ENCODE data around the gene MSRB1. TPM values are rescaled to one million over a fixed set of nuclear protein-coding genes. Genes with fewer than 3 reads are reported as not detected.
A peak's percentile ranks its signal among the peaks of the same experiment; 100 is the strongest.

Gene MSRB1
- total RNA-seq, 2 donors from 2014 or later, result 21.2 to 37.6 TPM

DNA sequence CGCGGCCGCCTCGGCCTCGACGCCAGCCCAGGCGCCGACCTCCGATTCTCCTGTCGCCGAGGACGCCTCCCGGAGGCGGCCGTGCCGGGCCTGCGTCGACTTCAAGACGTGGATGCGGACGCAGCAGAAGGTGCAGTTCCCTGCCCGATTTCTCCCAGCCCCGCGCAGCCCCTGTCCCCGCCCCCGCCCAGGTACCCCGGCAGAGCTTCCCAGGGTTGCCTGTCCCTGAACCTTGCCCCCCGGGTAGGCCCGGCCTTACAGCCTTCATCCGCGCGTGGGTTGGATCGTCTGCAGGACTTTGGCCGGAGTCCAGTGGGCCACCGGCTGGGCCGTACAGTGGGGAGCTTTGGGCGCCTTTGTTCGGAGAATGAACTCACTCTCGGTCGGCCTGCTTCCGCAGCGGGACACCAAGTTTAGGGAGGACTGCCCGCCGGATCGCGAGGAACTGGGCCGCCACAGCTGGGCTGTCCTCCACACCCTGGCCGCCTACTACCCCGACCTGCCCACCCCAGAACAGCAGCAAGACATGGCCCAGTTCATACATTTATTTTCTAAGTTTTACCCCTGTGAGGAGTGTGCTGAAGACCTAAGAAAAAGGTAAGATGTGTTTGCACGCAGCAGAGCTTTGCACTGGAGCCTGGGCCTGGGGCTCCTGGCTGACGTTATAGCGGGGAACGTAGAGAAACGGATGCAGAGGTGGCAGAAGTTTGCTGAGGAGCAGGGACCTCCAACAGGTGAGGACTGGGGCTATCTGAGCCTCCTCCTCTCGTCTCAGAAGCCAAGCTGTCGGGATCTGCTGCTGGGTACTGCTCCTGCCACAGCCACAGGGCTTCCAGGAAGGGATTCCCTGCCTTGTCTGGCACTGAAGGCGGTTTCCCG, 41.6 kb upstream of the MSRB1 start:
- Histone ChIP-seq H3K4me1 (ENCODE audit: control insufficient read depth in 1 of 2, low read depth in 2 of 2) (peaks cover 7 to 21% of the 10 kb centered on the region in 2 donors), H3K9me3 (no peaks in the 10 kb centered on the region), H3K4me3 (peak overlapping the region; percentile 92), H3K27me3 (replicated peaks; ENCODE audit: insufficient read depth) (peaks cover 4% of the 10 kb centered on the region), H3K27ac (peak overlapping the region; percentile 38 to 53), H3K36me3 (peaks cover 8% of the 10 kb centered on the region)
- TF ChIP-seq, protein P1, sequence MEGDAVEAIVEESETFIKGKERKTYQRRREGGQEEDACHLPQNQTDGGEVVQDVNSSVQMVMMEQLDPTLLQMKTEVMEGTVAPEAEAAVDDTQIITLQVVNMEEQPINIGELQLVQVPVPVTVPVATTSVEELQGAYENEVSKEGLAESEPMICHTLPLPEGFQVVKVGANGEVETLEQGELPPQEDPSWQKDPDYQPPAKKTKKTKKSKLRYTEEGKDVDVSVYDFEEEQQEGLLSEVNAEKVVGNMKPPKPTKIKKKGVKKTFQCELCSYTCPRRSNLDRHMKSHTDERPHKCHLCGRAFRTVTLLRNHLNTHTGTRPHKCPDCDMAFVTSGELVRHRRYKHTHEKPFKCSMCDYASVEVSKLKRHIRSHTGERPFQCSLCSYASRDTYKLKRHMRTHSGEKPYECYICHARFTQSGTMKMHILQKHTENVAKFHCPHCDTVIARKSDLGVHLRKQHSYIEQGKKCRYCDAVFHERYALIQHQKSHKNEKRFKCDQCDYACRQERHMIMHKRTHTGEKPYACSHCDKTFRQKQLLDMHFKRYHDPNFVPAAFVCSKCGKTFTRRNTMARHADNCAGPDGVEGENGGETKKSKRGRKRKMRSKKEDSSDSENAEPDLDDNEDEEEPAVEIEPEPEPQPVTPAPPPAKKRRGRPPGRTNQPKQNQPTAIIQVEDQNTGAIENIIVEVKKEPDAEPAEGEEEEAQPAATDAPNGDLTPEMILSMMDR (IDR thresholded peaks at IDR 0.05), result no peak
- no peak for DNase-seq (ENCODE audit: low spot score)
- ATAC-seq (ENCODE audit: insufficient number of reproducible peaks, low FRiP score, low read depth), result no peak

DNA sequence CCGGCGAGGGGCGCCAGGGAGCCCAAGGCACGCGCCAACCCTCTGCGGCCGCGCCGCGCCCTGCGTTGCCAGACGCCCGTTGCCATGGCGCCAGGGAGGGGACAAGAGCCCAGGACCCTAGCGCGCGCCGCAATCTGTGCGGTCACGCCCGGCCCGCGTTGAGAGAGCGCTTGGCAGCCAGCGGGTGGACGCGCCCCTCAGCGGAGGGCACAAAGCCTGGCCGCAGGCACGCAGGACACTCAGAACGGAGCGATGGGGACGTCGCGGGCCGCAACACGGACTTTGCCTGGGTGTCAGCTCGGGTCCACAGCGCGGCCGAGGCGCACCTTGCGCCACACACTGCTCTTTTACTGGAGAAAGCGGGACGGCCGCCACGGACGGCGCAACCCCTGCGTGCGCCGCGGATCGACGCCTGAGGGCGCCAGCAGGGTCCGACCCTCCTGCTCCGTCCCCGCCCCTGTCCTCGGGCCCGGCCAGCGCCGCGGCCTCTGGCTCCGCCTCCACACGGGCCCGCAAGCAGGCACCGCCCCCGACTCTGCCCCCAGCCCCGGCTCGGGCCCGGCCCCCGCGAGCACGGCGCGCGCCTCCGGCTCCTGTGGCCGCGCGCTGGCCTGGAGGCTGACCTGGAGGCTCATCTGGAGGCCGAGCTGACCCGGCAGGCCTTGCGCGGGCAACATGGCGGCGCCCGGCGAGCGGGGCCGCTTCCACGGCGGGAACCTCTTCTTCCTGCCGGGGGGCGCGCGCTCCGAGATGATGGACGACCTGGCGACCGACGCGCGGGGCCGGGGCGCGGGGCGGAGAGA, 40.7 kb upstream of the MSRB1 start, which contains the start of gene GFER:
Gene GFER, plus strand, starts transcription at position 650 of the 803 bp plus-strand sequence. Its CDS starts 26 bp downstream, at position 676.
- Histone ChIP-seq H3K27ac (peak within 1 kb of the TSS; percentile 38 to 53), H3K9me3 (no peaks in the 10 kb centered on the region), H3K36me3 (peaks cover 8% of the 10 kb centered on the region), H3K4me1 (ENCODE audit: control insufficient read depth in 1 of 2, low read depth in 2 of 2) (peaks cover 7 to 18% of the 10 kb centered on the region in 2 donors), H3K4me3 (peak within 1 kb of the TSS; percentile 92), H3K27me3 (replicated peaks; ENCODE audit: insufficient read depth) (no peaks in the 10 kb centered on the region)
- no peak for DNase-seq (ENCODE audit: low spot score)
- TF ChIP-seq, protein P1 (IDR thresholded peaks at IDR 0.05), result peak; percentile 26
- ATAC-seq (ENCODE audit: insufficient number of reproducible peaks, low FRiP score, low read depth), result peak; percentile 53

GRCh38 chr16:1982991-1983543, 40.1 kb upstream of the MSRB1 start:
- peaks cover 14% of the 10 kb centered on the region for H3K36me3 ChIP-seq
- no peaks in the 10 kb centered on the region for H3K27me3 ChIP-seq (replicated peaks; ENCODE audit: insufficient read depth)
- peaks cover 7 to 18% of the 10 kb centered on the region in 2 donors for H3K4me1 ChIP-seq (ENCODE audit: control insufficient read depth in 1 of 2, low read depth in 2 of 2)
- DNase-seq (ENCODE audit: low spot score) (no peak), ATAC-seq (ENCODE audit: insufficient number of reproducible peaks, low FRiP score, low read depth) (no peak)
- no peaks in the 10 kb centered on the region for H3K9me3 ChIP-seq
- TF ChIP-seq, protein P1 (IDR thresholded peaks at IDR 0.05), result no peak
- H3K27ac ChIP-seq, result peak overlapping the region in 1 of 2 donors; percentile 53
- H3K4me3 ChIP-seq, result peak overlapping the region; percentile 92

DNA sequence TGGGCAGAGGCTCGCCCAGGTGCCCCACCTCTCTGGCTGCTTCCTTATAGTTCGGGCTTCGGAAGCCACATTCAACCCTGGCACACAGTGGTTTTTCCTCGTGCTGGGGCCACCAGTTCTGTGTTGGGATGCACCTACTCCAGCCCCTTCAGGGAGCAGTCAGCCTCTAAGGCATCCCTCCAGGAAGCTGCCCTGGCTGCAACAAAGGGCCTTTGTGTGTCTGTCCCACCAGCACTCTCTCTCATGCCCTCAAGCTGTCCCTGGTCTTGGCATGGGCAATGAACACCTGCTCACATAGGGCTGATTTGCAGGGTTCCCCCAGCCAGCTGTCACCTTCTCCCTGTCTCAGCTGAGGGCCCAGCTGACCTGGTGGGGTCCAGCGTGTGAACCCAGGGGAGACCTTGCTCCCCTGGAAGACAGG, 39.0 kb upstream of the MSRB1 start:
- Histone ChIP-seq H3K4me1 (ENCODE audit: control insufficient read depth in 1 of 2, low read depth in 2 of 2) (peaks cover 7 to 18% of the 10 kb centered on the region in 2 donors), H3K4me3 (no peak overlapping the region), H3K27me3 (replicated peaks; ENCODE audit: insufficient read depth) (no peaks in the 10 kb centered on the region), H3K36me3 (peaks cover 25% of the 10 kb centered on the region), H3K9me3 (no peaks in the 10 kb centered on the region), H3K27ac (no peak overlapping the region)
- TF ChIP-seq, protein P1 (IDR thresholded peaks at IDR 0.05), result no peak
- DNase-seq (ENCODE audit: low spot score) (no peak), ATAC-seq (ENCODE audit: insufficient number of reproducible peaks, low FRiP score, low read depth) (no peak)
